ENCODE measurements around the gene CDK5RAP1. TPM values are rescaled to one million over a fixed set of nuclear protein-coding genes. Genes with fewer than 3 reads are reported as not detected.

Gene CDK5RAP1, protein sequence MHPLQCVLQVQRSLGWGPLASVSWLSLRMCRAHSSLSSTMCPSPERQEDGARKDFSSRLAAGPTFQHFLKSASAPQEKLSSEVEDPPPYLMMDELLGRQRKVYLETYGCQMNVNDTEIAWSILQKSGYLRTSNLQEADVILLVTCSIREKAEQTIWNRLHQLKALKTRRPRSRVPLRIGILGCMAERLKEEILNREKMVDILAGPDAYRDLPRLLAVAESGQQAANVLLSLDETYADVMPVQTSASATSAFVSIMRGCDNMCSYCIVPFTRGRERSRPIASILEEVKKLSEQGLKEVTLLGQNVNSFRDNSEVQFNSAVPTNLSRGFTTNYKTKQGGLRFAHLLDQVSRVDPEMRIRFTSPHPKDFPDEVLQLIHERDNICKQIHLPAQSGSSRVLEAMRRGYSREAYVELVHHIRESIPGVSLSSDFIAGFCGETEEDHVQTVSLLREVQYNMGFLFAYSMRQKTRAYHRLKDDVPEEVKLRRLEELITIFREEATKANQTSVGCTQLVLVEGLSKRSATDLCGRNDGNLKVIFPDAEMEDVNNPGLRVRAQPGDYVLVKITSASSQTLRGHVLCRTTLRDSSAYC
- 10 to 100 TPM; 18.4 to 21.3 (median 20.1) TPM for total RNA-seq
- 10 to 100 TPM; 12.0 to 30.0 (median 21.3) TPM for polyA plus RNA-seq

- H3K36me3 ChIP-seq = peaks cover 0 to 2% (median 0%) of the 10 kb centered on the region in 4 donors
- peak; percentile 92 for DNase-seq
- TF ChIP-seq POLR2AphosphoS5 (IDR thresholded peaks at IDR 0.05) = peak; percentile 46 to 80 (median 78)
- TF ChIP-seq CTCF (IDR thresholded peaks at IDR 0.05) = no peak
- TF ChIP-seq EP300 (IDR thresholded peaks at IDR 0.05) = no peak
- TF ChIP-seq POLR2A (IDR thresholded peaks at IDR 0.05) = peak in 1 of 2 donors; percentile 12
- WGBS, 2 donors = 0% methylated on average over 43 of the region's 43 CpGs
- no peaks in the 10 kb centered on the region for H3K9me3 ChIP-seq
- peaks cover 0 to 37% (median 26%) of the 10 kb centered on the region in 4 donors for H3K4me1 ChIP-seq
- no peaks in the 10 kb centered on the region for H3K27me3 ChIP-seq
- intact Hi-C loops (cut with DNase I) = loop anchor here (5.0 kb wide), 2 partner anchors 41 to 266 kb away; partner anchors contain the start of genes ACTL10 and SNTA1
- peak within 1 kb of the TSS; percentile 80 to 99 (median 95) for H3K4me3 ChIP-seq
- peak within 1 kb of the TSS; percentile 73 to 78 (median 76) for H3K27ac ChIP-seq
Measured at GRCh38 chr20:33401184-33401920, at the start of gene CDK5RAP1. Gene CDK5RAP1 (minus strand): TSS chr20:33401519. CDS start chr20:33397064, 4,455 bp downstream.

- Histone ChIP-seq H3K4me1 (no peaks in the 10 kb centered on the region), H3K27me3 (no peaks in the 10 kb centered on the region), H3K9me3 (no peaks in the 10 kb centered on the region), H3K27ac (no peak overlapping the region), H3K36me3 (no peaks in the 10 kb centered on the region), H3K4me3 (no peak overlapping the region)
- no peak for TF ChIP-seq POLR2A (IDR thresholded peaks at IDR 0.05)
- no peak for TF ChIP-seq CTCF (IDR thresholded peaks at IDR 0.05)
- TF ChIP-seq POLR2AphosphoS5 (IDR thresholded peaks at IDR 0.05) = no peak
- TF ChIP-seq EP300 (IDR thresholded peaks at IDR 0.05) = no peak
- no peak for DNase-seq
- intact Hi-C loops (cut with DNase I) = no loop called here
- 54 to 73% methylated on average over 4 of the region's 4 CpGs for WGBS, 2 donors
Measured at GRCh38 chr20:33450867-33451266, 49.5 kb upstream of the CDK5RAP1 start.

GRCh38 chr20:33445881-33446625 is 44.7 kb upstream of the CDK5RAP1 start:
- Histone ChIP-seq H3K4me3 (no peak overlapping the region), H3K36me3 (no peaks in the 10 kb centered on the region), H3K27me3 (no peaks in the 10 kb centered on the region), H3K4me1 (peaks cover 0 to 20% (median 14%) of the 10 kb centered on the region in 4 donors), H3K27ac (no peak overlapping the region), H3K9me3 (no peaks in the 10 kb centered on the region)
- TF ChIP-seq EP300 (IDR thresholded peaks at IDR 0.05) = no peak
- no peak for TF ChIP-seq POLR2A (IDR thresholded peaks at IDR 0.05)
- no peak for TF ChIP-seq POLR2AphosphoS5 (IDR thresholded peaks at IDR 0.05)
- TF ChIP-seq CTCF (IDR thresholded peaks at IDR 0.05) = no peak
- no peak for DNase-seq
- WGBS, 2 donors = 83 to 90% methylated on average over 4 of the region's 4 CpGs
- intact Hi-C loops (cut with DNase I) = loop anchor here (10.0 kb wide), 1 partner anchor 289 kb away; the partner anchor contains the start of gene ZNF341

All from sigmoid colon (tissue), 7 donors.